A172 (cell line): ENCODE data around the gene GRID1. TPM values are rescaled to one million over a fixed set of nuclear protein-coding genes. Genes with fewer than 3 reads are reported as not detected.

Source experiments
- DNase-seq: peaks from one replicate; pipeline ENCODE4 v3.0.0-alpha.2; 2015; ENCODE audit warnings: low spot score
- total RNA-seq: library from RNA; depleted of rRNA; stranded (reverse); fragments of >200 nt; shearing (Covaris generic); gene quantifications from 2 replicates; pipeline ENCODE4 v1.2.3, GENCODE V29; 2014

Gene GRID1
- total RNA-seq, 1 experiment from 2014 or later = 4.9 TPM

DNA sequence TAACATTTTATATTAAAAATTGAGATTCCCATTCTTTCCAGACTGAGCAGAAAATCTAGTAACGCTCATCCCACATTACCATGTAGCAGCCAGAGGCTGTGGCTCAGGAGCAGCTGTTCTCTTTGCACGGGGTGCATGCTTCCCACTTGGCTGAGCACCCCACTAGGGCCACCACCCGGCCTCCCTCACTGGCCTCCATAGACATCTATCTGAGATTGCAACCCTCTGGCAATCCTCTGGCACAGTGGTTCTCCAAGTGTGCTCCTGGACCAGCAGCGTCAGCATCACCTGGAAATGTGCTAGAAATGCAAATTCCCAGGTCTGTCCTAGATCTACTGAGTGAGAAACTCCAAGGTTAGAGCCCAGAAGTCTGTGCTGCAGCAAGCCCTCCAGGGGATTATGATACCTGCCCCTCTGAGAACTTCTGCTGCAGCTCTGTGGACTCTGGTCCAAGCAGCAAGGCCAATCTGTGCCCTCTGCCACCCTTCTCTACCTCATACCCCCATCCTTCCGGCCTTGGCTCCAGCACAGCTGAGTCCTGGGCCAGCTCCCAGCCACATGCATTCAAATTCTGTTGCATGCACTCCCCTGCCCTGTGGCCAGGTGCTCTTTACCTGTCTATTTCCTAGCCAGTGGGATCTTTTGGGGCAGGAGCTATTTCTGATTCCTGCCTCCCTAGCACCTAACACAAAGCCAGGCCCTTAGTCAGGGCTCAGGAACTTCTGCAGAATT lies 301.5 kb downstream of the GRID1 start:
- no peak for DNase-seq

DNA sequence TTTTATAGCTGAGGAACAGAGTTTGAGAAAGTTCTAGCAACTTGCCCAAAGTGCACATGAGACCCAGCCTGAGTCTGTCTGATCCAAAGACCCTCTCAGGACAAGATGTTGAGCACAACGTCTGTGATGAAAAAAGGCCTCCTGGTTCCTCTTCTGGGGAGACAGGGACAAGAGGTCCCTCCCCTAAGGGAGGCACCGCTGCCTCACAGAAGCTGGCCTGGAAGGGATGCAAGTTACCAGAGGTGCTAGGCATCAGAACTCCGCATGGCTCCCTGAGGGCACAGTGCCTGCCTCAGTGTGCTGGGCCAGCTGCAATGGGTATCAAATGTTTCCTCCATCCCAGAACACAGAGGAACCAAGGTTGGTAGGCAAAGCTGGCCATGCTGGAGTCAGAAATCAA lies 302.4 kb downstream of the GRID1 start:
- DNase-seq = no peak

DNA sequence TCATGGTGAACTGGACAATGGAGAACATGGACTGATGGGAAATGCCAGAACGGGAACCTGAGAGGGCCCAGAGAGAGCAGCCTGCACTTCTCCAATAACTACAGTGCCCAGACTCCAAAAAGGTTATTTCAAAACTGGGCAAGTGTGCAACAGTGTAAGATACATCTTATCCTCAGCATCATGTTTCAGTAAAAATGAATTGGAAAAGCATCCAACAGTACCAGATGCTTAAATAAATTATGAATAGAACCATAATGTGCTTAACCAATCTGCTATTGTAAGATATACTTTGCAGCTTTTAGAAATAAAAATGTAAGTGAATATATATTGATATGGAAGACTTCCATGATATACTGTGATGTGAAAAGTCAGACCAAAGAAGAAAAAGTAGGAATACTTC lies 303.3 kb downstream of the GRID1 start:
- no peak for DNase-seq

DNA sequence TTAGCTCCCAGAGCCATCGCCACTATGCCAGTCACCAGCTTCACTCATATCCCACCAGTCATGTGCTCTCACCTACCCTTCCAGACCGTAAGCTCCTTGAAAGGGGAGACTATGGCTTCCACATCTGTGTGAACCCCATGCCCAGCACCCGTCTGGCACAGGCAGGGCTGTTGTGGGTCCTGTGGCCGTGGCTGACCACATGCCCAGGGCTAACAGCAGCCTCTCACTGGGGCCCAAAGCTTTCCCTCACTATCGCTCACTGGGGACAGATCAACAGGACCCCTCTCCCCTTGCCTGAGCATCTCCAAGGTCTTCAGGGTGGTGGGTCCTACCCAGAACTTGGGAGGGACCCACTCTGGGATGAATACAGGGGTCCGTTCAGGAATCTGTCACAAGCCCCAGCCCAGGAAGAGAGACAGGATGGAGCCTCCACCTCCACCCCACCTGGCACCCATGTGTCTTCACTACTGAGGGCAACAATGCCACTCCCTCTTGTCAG lies 303.9 kb downstream of the GRID1 start:
- no peak for DNase-seq

DNA sequence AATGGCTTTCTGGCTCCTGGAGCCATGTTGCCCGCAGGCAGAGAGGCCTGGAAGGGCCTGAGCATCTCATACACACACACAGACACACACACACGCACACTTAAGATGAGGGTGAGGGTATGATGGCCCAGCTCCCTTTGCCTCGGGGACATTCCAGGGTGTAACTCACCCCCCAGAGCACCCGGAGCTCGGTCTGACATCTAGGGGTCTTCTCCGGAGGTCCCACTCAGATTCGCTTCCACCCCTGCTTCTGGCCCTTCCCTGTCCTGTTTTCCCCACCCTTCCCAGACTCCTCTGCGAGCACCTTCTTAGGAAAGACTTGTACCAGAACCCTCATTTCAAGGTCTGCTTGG lies 304.4 kb downstream of the GRID1 start:
- no peak for DNase-seq

DNA sequence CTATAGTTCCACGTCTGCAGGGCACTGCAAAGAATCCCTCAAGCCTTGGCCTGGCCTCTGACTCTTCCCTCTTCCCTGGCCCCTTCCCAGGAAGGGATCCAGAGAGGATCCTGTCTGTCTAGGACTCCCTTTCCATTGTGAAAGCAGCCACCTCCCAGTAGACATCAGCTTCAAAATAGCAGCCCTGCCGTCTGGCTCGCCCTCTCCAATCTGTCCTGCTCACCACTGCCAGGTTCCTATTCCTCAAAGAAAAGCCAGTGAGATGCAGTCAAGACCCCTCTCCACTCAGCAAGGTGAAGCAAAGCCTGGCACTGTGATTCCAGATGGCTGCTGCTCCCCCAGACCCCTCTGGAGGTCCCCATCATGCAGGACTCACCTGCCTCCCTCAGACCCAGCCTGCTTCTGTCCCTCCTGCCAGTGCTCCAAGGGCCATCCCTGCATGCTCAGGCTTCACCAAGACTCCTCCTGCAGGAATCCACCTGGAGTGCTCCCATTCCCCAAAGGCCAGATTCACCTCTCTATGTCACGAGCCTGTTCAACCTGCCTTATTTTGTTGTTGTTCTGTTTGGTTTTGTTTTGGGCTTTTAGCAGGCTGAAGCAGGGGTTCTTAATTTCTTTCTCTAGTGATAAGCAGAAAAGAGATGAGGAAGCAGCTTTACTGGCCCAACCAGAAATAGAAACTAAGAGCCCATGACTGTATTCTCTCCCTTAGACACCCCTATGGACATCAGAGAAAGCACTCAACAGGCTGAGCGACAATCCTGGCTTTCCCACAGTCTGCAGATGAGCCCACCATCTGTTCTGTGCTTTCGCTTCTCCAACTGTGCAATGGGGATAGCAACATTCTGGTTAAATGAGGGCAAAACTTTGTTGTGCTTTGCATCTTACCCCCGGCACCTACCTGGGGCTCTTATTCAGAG lies 305.1 kb downstream of the GRID1 start:
- no peak for DNase-seq

DNA sequence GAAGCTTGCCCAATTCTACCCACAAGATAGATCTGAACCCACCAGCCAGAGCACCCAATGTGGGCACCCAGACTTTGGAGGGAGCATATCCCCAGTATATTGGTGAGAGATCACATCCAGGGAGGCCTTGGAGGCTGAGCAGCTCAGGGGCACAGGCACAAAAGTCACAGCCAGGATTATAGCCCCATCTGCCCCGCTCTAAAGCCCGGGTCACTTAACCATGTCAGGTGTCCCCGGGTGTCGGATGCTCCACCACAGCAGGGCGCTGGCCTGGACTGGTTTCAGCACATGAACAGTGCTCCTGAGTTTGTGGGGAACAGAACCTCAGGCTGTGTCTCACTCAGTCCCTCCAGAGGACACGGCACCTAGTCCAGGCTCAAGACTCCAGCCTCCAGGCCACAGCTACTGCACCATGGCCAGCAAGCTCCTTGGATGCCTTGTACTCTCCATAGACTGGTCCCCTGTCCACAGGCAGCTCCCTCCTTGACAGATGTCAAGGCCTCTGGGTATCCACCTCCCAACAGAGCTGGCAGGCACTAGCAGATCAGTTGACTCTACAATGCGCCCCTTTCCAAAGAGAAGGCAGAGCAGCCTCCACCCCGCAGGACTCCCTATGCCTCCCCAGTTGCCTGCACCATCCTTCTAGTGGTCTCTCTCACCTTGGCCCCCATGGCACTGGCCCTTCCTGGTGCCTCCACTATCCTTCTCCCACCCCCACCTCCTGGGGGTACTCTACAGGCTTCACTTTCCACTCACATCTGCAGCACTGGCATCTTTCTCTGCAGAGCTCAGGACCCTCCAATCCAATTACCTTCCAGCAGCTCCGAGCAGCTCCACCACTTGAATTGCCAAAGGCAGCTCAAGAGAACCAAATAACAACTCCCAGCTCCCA lies 306.0 kb downstream of the GRID1 start:
- DNase-seq = no peak

DNA sequence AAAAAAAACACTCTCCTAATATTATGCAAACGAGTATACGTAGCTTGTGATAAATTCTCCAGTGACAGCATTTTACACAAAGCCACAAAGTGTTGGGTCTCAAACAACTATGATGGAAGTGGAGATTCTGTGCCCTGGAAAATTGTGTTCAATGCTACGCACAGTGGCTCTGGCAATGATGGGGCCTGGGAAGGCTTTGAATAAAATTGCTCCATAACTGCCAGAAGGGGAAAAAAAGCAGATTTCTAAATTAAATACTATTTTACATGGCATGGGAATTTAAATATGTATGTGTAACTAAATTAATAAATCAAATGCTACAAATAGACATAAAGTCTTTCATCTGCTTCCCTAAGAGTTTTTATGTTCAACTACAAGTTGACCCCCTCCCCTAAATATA lies 306.7 kb downstream of the GRID1 start:
- no peak for DNase-seq

DNA sequence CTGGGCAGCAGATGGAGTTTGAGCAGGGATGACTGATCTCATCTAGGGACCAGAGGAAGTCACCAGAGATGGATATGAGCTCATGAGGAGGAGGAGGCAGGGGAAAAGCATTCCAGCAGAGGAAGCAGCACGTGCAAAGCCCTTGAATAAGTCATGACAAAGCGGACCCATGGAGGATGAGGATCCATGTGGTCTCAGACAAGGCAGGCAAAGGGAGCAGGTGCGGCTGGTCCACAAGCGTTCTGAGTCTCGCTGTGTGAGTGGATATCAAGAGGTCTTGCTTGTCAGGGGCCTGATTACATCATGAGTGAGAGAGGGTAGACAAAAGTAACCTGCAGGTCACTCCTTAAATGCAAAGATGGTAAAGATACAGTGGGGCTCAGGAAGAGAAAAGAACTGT lies 307.6 kb downstream of the GRID1 start:
- no peak for DNase-seq

- no peak for DNase-seq
These were observed 308.9 kb downstream of the GRID1 start for GRCh38 chr10:86057708-86058107.

- DNase-seq = no peak
These were observed 309.9 kb downstream of the GRID1 start for GRCh38 chr10:86056672-86057071.

GRCh38 chr10:86055928-86056327 lies 310.7 kb downstream of the GRID1 start:
- DNase-seq = no peak

GRCh38 chr10:86053675-86054074 lies 312.9 kb downstream of the GRID1 start:
- DNase-seq = no peak

DNA sequence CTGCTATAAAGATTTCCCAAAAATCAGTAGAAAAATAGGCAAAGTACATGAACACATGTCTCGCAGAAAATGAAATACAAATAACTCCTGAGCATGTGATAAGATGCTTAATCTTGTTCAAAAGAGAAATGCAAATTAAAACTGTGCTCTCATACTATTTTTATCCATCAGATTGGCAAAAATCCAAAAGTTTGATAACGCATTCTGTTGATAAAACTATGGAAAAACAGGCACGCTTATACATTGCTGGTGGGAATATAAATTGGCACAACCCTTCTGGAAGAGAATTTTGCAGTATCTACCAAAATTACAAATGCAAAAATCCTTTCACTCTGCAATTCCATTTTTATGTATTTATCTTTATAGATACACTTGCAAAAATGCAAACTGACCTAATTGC lies 315.0 kb downstream of the GRID1 start:
- DNase-seq = no peak

DNA sequence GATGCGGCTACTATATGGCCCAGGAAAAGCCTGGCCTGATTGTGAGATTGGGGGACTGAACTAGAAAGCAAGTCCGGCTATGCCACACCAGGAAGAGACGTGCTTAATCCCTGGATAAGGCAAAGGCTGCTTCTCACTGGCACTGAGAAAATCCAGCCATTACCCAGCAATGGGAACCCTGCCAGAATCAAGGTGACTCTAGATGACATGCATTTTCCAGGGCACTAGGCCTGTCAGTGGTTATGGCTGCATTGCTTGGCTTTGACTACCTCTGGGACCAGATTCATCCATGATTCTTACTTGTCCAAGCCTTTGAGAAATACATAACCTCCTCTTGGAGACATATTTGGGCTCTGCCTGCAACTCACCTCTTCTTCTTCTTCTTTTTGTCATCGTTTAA lies 317.2 kb downstream of the GRID1 start:
- no peak for DNase-seq

- DNase-seq = no peak
These were observed 317.6 kb downstream of the GRID1 start for GRCh38 chr10:86048973-86049372.

GRCh38 chr10:86048571-86048970 lies 318.0 kb downstream of the GRID1 start:
- DNase-seq = no peak

DNA sequence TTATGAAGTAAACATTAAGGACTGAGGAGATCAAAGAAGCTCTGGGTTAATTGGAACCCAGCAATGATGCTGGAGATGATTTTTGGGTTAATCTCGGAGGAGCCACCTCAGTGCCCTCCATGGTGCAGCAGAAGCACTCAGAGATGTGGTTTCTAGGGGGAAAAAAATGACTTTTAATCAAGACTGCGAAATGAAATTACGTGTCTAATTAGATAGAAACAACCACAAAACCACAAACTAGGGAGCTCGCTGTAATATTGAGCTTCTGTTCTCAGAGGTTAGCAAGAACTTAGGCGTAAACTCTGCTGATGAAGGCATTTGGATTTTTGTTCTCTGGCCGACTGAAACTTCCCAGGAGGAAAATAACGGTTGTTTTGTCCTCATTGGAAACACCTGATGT lies 319.0 kb downstream of the GRID1 start:
- DNase-seq = no peak

DNA sequence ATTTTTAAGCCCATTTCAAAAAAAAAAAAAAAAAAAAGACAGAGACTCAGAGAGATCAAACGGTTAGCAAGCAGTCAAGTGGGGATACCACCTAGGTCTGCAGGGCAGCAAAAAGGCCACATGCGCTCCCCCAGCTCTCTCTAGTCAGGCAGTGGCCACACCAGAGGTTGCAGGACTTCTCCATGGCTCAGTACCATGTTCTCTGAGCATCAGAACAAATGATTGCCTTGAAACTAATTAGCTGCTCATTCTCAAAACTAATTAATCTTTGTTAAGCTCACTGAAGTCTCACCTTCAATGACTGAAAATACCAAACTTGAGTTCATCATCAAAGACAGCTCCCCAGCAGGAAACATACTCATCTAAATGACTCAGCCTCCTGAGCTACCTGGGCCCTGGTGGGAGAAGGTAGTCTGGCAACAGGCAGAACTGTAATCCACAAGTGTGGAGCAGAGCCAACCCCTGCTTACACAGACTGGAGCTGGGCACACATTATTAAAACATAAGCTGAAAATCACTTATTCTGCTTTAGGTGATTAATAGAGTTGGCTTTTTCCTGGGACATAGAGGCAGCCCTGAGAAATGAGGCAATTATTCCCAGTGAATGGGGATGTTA lies 319.6 kb downstream of the GRID1 start:
- no peak for DNase-seq

- no peak for DNase-seq
These were observed 320.7 kb downstream of the GRID1 start for GRCh38 chr10:86045896-86046295.

- DNase-seq = no peak
These were observed 322.6 kb downstream of the GRID1 start for GRCh38 chr10:86044029-86044428.

DNA sequence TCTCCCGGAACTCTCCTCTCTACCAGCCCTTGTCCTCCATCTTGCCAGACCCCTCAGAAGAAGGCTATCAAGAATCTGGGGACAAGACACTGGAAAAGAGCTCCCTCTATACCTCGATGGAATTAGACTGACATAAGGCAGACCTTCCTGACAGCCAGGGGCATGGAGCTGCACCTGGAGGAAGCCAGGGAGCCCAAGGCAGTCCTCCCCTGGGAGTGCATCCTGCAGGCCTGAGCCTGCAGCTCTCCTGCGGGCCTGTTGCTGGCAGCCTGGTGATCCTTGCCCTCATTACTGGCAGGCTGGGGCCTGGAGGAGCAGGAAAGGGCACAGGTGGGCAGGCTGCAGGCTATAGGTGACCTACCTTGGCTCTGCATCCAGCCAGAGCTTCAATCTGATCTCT lies 323.4 kb downstream of the GRID1 start:
- no peak for DNase-seq
